SKM-1 treated with dmso at 0.1 percent for 144 hours (cell line): Measurements from ENCODE around the gene RUFY3.

Experiments
- DNase-seq: peaks from one replicate; lab custom pipeline; 2025; ENCODE audit not compliant: unreplicated experiment; lab: John Stamatoyannopoulos, UW

Gene RUFY3

GRCh38 chr4:70734971-70735370 lies 13.2 kb downstream of the RUFY3 start:
- DNase-seq = no peak

GRCh38 chr4:70735915-70736314 lies 14.2 kb downstream of the RUFY3 start:
- DNase-seq = peak; percentile 43

GRCh38 chr4:70737006-70737405 lies 15.2 kb downstream of the RUFY3 start:
- no peak for DNase-seq

GRCh38 chr4:70737409-70737808 lies 15.6 kb downstream of the RUFY3 start:
- no peak for DNase-seq

- DNase-seq = peak; percentile 74
Measured at GRCh38 chr4:70739496-70740337, 18.0 kb downstream of the RUFY3 start.

- no peak for DNase-seq
Measured at GRCh38 chr4:70741867-70742658, 20.3 kb downstream of the RUFY3 start.

GRCh38 chr4:70743731-70744130 lies 22.0 kb downstream of the RUFY3 start:
- no peak for DNase-seq

- DNase-seq = no peak
Measured at GRCh38 chr4:70746179-70746839, 24.5 kb downstream of the RUFY3 start.

- DNase-seq = no peak
Measured at GRCh38 chr4:70747874-70748273, 26.1 kb downstream of the RUFY3 start.

- no peak for DNase-seq
Measured at GRCh38 chr4:70749313-70749712, 27.5 kb downstream of the RUFY3 start.

- no peak for DNase-seq
Measured at GRCh38 chr4:70752236-70752635, 30.5 kb downstream of the RUFY3 start.

- no peak for DNase-seq
Measured at GRCh38 chr4:70753630-70754029, 31.9 kb downstream of the RUFY3 start.

- DNase-seq = peak; percentile 17
Measured at GRCh38 chr4:70754470-70754869, 32.7 kb downstream of the RUFY3 start.

GRCh38 chr4:70754990-70755688 lies 33.4 kb downstream of the RUFY3 start:
- no peak for DNase-seq

- DNase-seq = no peak
Measured at GRCh38 chr4:70759126-70759525, 37.4 kb downstream of the RUFY3 start.

- DNase-seq = no peak
Measured at GRCh38 chr4:70759627-70760026, 37.9 kb downstream of the RUFY3 start.

- DNase-seq = no peak
Measured at GRCh38 chr4:70760662-70761061, 38.9 kb downstream of the RUFY3 start.

GRCh38 chr4:70761276-70761816 lies 39.6 kb downstream of the RUFY3 start:
- no peak for DNase-seq

GRCh38 chr4:70765368-70765767 lies 43.6 kb downstream of the RUFY3 start:
- DNase-seq = no peak

GRCh38 chr4:70768301-70768948 lies 46.7 kb downstream of the RUFY3 start:
- no peak for DNase-seq
